ENCODE measurements around the gene NME7. TPM values are rescaled to one million over a fixed set of nuclear protein-coding genes. Genes with fewer than 3 reads are reported as not detected.
"Not testable (repeated sequence)": the region's sequence is repeated elsewhere in the genome, so short reads cannot be mapped to it uniquely, and the experiment has no call there.

NME7 gene
- total RNA-seq, 1 experiment from 2014 or later: 30.3 TPM

GRCh38 chr1:169339773-169340172 lies 27.8 kb downstream of the NME7 start:
- no TSS peak for BruUV-seq (replicated peaks)
- ATAC-seq: no peak
- CTCF ChIA-PET: no interaction called here
- Histone ChIP-seq H3K4me3 (ENCODE audit: low read depth in 2 of 2, low read length in 2 of 2) (no peak overlapping the region), H3K27me3 (ENCODE audit: control insufficient read depth, insufficient read depth, low read length) (no peaks in the 10 kb centered on the region), H3K27ac (ENCODE audit: low read length) (no peak overlapping the region), H3K36me3 (ENCODE audit: control insufficient read depth, insufficient read depth, low read length) (no peaks in the 10 kb centered on the region), H3K9me3 (ENCODE audit: control insufficient read depth, insufficient read depth, low read depth, low read length) (no peaks in the 10 kb centered on the region), H3K4me1 (ENCODE audit: control insufficient read depth, insufficient read depth, low read length) (no peaks in the 10 kb centered on the region)
- DNase-seq (ENCODE audit: low read depth, low spot score): no peak
- in situ Hi-C loops (cut with HindIII; ENCODE audit: low pct_unique_long_range_greater_than_20kb, low sequenced_read_pairs): no loop called here
- TF ChIP-seq CTCF (IDR thresholded peaks at IDR 0.05) (no peak), SIN3A (IDR thresholded peaks at IDR 0.05; ENCODE audit: borderline replicate concordance, insufficient read depth, low read depth, low read length) (no peak), POLR2AphosphoS5 (IDR thresholded peaks at IDR 0.05; ENCODE audit: low read depth, low read length) (no peak), TCF7L2 (IDR thresholded peaks at IDR 0.05; ENCODE audit: low read depth, low read length) (no peak), REST (IDR thresholded peaks at IDR 0.05; ENCODE audit: insufficient read depth in 1 of 2, low read depth in 2 of 2, low read length in 1 of 2) (no peak)
- intact Hi-C loops (cut with micrococcal nuclease; ENCODE audit: unreplicated experiment): loop anchor here (10.0 kb wide), 1 partner anchor 905 kb away; no protein-coding TSS in a partner anchor
- POLR2A ChIA-PET: interaction anchor here (0.7 kb wide), 1 partner anchor 28 kb away, joined by 3 read pairs; the partner anchor contains the start of genes BLZF1 and NME7

DNA sequence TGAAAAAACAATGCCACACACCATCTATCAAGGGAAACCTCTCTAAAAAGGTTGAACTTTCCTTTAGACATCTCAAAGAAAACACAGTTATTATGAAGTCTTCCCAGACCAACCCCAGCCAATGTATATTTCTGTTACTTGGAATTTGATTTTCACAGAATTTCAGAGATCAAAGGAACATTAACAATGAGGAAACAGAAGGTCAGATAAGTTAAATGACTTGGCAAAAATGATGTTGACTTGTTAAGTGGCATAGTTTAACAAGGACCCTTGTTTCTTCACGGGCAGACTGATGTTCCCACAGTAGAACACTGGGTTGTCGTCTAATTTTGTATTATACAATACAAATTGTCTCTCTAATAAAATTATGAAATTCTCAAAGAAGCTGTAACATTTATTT lies 29.0 kb downstream of the NME7 start:
- no peak for DNase-seq (ENCODE audit: low read depth, low spot score)
- CTCF ChIA-PET: no interaction called here
- no peaks in the 10 kb centered on the region for H3K36me3 ChIP-seq (ENCODE audit: control insufficient read depth, insufficient read depth, low read length)
- no peak for ATAC-seq
- no TSS peak for BruUV-seq (replicated peaks)
- H3K4me3 ChIP-seq (ENCODE audit: low read depth in 2 of 2, low read length in 2 of 2): no peak overlapping the region
- in situ Hi-C loops (cut with HindIII; ENCODE audit: low pct_unique_long_range_greater_than_20kb, low sequenced_read_pairs): no loop called here
- POLR2A ChIA-PET: no interaction called here
- TF ChIP-seq TCF7L2 (IDR thresholded peaks at IDR 0.05; ENCODE audit: low read depth, low read length) (no peak), POLR2AphosphoS5 (IDR thresholded peaks at IDR 0.05; ENCODE audit: low read depth, low read length) (no peak)
- no peaks in the 10 kb centered on the region for H3K4me1 ChIP-seq (ENCODE audit: control insufficient read depth, insufficient read depth, low read length)
- intact Hi-C loops (cut with micrococcal nuclease; ENCODE audit: unreplicated experiment): no loop called here
- H3K9me3 ChIP-seq (ENCODE audit: control insufficient read depth, insufficient read depth, low read depth, low read length): no peaks in the 10 kb centered on the region
- no peaks in the 10 kb centered on the region for H3K27me3 ChIP-seq (ENCODE audit: control insufficient read depth, insufficient read depth, low read length)
- H3K27ac ChIP-seq (ENCODE audit: low read length): no peak overlapping the region

- H3K9me3 ChIP-seq (ENCODE audit: control insufficient read depth, insufficient read depth, low read depth, low read length); POLR2A ChIA-PET; DNase-seq (ENCODE audit: low read depth, low spot score); in situ Hi-C loops (cut with HindIII; ENCODE audit: low pct_unique_long_range_greater_than_20kb, low sequenced_read_pairs); intact Hi-C loops (cut with micrococcal nuclease; ENCODE audit: unreplicated experiment); H3K4me1 ChIP-seq (ENCODE audit: control insufficient read depth, insufficient read depth, low read length); BruUV-seq (replicated peaks); H3K36me3 ChIP-seq (ENCODE audit: control insufficient read depth, insufficient read depth, low read length); H3K27ac ChIP-seq (ENCODE audit: low read length); ATAC-seq; H3K27me3 ChIP-seq (ENCODE audit: control insufficient read depth, insufficient read depth, low read length); H3K4me3 ChIP-seq (ENCODE audit: low read depth in 2 of 2, low read length in 2 of 2); CTCF ChIA-PET: not testable (repeated sequence)
Observed at GRCh38 chr1:169336947-169337715, 30.5 kb downstream of the NME7 start.

DNA sequence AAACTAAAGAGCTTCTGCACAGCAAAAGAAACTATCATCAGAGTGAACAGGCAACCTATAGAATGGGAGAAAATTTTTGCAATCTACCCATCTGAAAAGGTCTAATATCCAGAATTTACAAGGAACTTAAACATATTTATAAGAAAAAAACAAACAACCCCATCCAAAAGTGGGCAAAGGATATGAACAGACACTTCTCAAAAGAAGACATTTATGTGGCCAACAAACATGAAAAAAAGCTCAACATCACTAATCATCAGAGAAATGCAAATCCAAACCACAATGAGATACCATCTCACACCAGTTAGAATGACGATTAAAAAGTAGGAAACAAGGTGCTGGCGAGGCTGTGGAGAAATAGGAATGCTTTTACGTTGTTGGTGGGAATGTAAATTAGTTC lies 32.9 kb downstream of the NME7 start:
- POLR2A ChIA-PET; H3K9me3 ChIP-seq (ENCODE audit: control insufficient read depth, insufficient read depth, low read depth, low read length); H3K27ac ChIP-seq (ENCODE audit: low read length); CTCF ChIA-PET; H3K36me3 ChIP-seq (ENCODE audit: control insufficient read depth, insufficient read depth, low read length); in situ Hi-C loops (cut with HindIII; ENCODE audit: low pct_unique_long_range_greater_than_20kb, low sequenced_read_pairs); H3K4me3 ChIP-seq (ENCODE audit: low read depth in 2 of 2, low read length in 2 of 2); ATAC-seq; H3K4me1 ChIP-seq (ENCODE audit: control insufficient read depth, insufficient read depth, low read length); BruUV-seq (replicated peaks); DNase-seq (ENCODE audit: low read depth, low spot score); intact Hi-C loops (cut with micrococcal nuclease; ENCODE audit: unreplicated experiment); H3K27me3 ChIP-seq (ENCODE audit: control insufficient read depth, insufficient read depth, low read length): not testable (repeated sequence)
